ENCODE measurements around the gene RAB3C.

GRCh38 chr5:58545912-58546311 lies 37.0 kb upstream of the RAB3C start:
- TF ChIP-seq, protein P1, sequence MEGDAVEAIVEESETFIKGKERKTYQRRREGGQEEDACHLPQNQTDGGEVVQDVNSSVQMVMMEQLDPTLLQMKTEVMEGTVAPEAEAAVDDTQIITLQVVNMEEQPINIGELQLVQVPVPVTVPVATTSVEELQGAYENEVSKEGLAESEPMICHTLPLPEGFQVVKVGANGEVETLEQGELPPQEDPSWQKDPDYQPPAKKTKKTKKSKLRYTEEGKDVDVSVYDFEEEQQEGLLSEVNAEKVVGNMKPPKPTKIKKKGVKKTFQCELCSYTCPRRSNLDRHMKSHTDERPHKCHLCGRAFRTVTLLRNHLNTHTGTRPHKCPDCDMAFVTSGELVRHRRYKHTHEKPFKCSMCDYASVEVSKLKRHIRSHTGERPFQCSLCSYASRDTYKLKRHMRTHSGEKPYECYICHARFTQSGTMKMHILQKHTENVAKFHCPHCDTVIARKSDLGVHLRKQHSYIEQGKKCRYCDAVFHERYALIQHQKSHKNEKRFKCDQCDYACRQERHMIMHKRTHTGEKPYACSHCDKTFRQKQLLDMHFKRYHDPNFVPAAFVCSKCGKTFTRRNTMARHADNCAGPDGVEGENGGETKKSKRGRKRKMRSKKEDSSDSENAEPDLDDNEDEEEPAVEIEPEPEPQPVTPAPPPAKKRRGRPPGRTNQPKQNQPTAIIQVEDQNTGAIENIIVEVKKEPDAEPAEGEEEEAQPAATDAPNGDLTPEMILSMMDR (IDR thresholded peaks at IDR 0.05) = no peak
- no peak for TF ChIP-seq POLR2A (IDR thresholded peaks at IDR 0.05)
